Skin epidermis (tissue), 12 donors: Measurements from ENCODE around the gene JUN.
A peak's percentile ranks its signal among the peaks of the same experiment; 100 is the strongest.

Source experiments
- H3K27ac ChIP-seq, 21 experiments: fragments of 200-600 bp; sonication (generic) in 11 of 21; one replicate each; pipeline ENCODE4 v1.5.0; 2020; ENCODE audit warnings: mild to moderate bottlenecking in 3 of 21, inconsistent platforms in 2 of 21, moderate library complexity in 2 of 21
- H3K4me3 ChIP-seq, 7 experiments: fragments of 200-600 bp; sonication (generic) in 2 of 7; one replicate each; pipeline ENCODE4 v1.5.0; 2020; ENCODE audit warnings: inconsistent platforms in 2 of 7, mild to moderate bottlenecking in 2 of 7, moderate library complexity in 1 of 7

Gene JUN

GRCh38 chr1:58738876-58739275 lies 45.0 kb downstream of the JUN start:
- H3K27ac ChIP-seq = no peak overlapping the region
- H3K4me3 ChIP-seq = no peak overlapping the region

- H3K4me3 ChIP-seq = no peak overlapping the region
- no peak overlapping the region for H3K27ac ChIP-seq
Measured at GRCh38 chr1:58735586-58735985, 48.3 kb downstream of the JUN start.

- H3K27ac ChIP-seq = no peak overlapping the region
Measured at GRCh38 chr1:58734630-58735029, 49.2 kb downstream of the JUN start.

GRCh38 chr1:58732087-58732775 lies 51.6 kb downstream of the JUN start:
- peak overlapping the region in 5 of 21 experiments; percentile 0 to 40 (median 31) for H3K27ac ChIP-seq
- H3K4me3 ChIP-seq = no peak overlapping the region

More at GRCh38 chr1:58734630-58735029, 49.2 kb downstream of the JUN start:
- H3K4me3 ChIP-seq = no peak overlapping the region
